GM10847 (cell line): ENCODE results near the gene DCLK1.

Experiments
- POLR2A ChIP-seq: IDR thresholded peaks from 2 replicates; pipeline ENCODE4 v1.6.1; 2011; ENCODE audit not compliant: insufficient read length; ENCODE audit errors: extremely low read depth

Gene DCLK1

GRCh38 chr13:36131222-36131930, at the start of gene DCLK1:
Gene DCLK1 (minus strand): TSS chr13:36131382.
- TF ChIP-seq POLR2A, result no peak

DNA sequence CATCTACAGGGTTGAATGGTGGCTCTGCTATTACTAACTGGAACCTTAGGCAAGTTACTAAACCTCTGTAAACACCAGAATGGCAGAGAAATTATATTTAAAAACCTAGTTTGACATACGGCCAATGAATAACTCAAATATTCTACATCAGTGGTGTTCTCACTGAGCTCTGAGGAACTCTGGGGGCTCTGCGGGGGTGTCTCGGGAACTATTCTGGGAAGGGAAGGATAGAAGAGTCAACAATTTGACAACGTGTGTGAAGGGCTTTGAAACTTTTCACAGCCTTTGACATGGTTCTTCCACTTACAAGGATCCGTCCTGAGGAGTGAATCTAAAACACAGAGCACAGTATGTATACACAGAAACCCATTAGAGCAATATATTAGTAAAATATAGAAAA, 44.4 kb upstream of the DCLK1 start:
- TF ChIP-seq POLR2A, result no peak

DNA sequence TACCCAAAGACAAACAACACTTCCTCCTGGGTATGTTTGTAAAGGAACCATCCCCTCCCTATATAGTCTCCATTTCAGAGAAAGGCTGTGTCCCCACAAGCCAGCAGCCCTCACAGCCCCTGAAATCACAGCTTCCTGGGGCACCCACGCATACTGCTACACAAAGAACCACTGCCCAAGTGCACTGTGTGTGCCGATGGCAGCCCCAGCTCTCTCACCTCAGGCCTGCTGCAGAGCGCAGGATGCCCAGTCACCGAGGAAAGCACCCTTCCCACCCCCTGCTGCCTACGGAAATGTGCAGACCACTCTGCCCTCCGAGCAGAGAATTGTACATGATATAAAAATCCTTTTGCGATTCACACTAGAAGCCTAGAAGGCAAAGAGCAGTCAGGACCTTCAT, 43.7 kb upstream of the DCLK1 start:
- TF ChIP-seq POLR2A, result no peak

- no peak for TF ChIP-seq POLR2A
Observed at GRCh38 chr13:36173571-36174322, 42.6 kb upstream of the DCLK1 start.

DNA sequence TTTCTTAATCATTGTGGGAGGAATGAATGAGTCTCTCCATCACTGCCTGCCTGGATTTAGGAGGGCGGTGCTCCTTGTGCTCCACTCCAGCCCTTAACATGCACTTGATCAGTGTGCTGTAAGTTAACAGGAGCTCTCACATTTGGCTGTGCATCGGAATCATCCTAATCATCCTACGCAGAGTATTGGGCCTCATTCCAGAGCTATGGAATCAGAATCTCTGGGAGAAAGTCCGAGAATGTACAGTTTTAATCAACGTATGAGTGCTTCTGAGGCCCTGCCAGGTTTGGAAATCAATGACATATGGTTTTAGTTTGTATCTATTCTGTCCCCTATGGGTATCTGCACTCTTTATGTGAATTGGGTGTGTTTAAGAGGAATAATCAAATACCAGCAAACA, 34.9 kb upstream of the DCLK1 start:
- no peak for TF ChIP-seq POLR2A

- no peak for TF ChIP-seq POLR2A
Observed at GRCh38 chr13:36163809-36164308, 32.7 kb upstream of the DCLK1 start.

GRCh38 chr13:36163286-36163685, 32.1 kb upstream of the DCLK1 start:
- no peak for TF ChIP-seq POLR2A

- no peak for TF ChIP-seq POLR2A
Observed at GRCh38 chr13:36160297-36160696, 29.1 kb upstream of the DCLK1 start.

DNA sequence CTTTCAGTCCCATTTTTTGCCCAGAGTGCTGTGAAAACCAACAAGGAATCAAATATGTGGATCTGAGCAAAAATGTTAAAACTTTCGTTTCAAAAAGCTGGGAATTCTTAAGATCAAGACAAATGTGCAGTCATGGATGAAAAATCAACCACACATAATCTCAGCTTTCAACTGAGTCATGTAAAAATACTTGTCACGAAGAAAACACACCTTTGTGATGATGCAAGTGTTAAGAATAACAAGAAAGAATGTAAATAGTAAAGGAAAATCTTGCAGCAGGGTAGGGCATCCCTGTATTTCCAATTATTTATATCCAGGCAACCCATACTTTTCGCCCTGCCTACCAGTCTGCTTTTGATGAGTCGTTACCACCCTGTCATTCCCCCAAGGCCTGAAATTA, 27.4 kb upstream of the DCLK1 start:
- no peak for TF ChIP-seq POLR2A

DNA sequence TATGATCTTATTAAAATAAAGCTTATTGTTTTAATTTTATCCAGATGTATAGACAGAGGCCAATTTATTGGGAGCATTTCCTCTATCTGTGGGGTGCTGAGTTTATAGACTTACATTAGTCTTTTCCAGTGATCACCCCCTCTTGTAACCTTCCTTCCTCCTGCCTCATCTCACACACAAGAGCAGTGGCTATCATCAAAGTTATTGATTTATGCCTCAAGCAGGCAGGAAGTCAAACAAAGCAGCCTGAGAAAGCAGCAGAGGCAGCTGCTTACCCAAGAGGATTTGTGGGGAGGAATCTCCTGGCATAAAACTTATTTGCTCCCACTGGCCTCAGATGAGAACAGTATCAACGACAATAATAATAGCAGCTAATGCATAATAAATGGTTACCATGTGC, 26.3 kb upstream of the DCLK1 start:
- TF ChIP-seq POLR2A, result no peak

DNA sequence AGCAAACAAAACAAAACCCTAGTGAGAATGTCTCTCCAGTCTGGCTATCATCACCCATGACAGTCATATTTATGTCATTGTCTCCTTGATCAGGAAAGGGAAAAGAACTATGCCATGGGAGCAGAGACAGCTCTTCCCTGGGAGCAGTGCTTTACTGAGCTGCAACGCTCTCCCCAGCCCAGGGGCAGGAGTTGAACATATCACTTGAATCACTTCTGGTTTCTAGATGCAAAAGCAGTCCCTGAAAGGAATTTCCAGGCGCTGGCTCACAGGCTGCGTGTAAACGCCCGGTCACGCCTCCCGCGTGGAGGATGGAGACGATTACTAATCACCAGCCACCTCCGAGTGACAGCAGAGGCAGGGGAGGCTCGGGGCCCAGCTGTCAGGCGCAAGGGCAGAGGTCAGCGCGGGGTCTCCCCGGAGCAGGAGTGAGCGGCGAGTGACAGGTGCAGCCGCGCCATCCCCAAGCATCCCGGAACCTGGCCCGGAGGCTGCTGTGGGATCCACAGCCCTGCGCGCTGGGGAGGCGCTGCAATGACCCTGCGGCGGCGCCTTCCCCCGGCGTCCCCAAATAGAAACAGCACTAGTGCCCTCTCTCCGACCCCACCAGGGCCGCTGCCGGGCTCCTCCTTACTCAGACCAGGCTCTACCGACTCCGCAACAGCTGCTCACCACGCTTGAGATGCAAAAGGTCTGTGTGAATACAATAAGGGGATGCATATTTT, 23.5 kb upstream of the DCLK1 start:
- no peak for TF ChIP-seq POLR2A

GRCh38 chr13:36151591-36151990, 20.4 kb upstream of the DCLK1 start:
- no peak for TF ChIP-seq POLR2A

DNA sequence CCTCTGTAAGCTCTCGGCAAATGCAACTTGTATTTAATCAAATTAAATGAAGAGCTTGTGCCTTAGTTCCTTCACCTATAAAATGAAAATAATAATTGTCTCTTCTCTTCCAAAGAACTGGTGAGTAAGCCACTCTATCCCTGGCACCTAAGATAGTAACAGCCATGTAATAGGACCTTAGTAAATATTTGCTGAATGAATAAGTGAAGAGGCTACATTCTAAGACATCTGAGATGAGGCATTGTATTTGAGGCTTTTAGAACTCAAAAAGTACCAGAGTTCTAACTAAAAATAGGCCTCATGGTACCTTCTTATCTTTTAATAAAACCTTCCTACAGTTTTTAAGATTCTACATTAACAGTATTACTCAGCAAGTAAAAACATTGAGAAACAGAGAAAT, 17.3 kb upstream of the DCLK1 start:
- TF ChIP-seq POLR2A, result no peak

GRCh38 chr13:36147330-36147729, 16.1 kb upstream of the DCLK1 start:
- no peak for TF ChIP-seq POLR2A

DNA sequence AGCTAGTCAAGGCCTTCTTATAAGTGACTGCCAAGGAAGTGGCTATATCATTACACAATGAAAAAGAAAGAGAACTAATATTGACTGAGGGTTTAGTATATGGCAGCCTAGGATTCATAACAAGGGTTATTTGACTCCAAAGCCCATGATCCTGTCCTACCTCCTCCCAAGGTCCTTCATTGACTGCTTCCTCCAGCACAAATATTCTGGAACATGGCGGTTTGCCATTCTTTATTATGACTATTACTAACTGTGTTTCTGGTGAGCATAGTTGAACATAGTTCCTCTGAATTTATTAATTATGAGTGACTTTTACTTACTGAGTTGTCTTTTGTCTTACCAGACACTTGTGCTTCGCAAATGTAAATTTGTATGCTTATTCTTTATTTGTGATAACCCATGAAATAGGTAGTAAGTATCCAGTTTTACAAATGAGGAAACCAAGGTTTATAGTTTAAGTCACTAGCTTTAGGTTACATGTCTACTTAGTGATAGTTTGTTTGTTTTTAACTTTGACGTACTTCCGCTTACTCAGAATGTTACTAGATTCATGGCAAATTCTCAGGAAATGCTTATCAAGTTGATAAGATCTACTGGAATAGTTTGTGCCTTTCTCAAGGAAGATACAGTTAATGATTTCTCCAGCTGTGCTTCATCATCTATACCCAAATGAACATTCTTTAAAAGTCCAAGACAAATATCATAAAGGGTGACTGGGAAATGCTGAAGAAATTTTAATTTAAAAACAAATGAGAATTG, 15.5 kb upstream of the DCLK1 start:
- no peak for TF ChIP-seq POLR2A
